ENCODE results near the gene BAHCC1. TPM values are rescaled to one million over a fixed set of nuclear protein-coding genes. Genes with fewer than 3 reads are reported as not detected.

Gene BAHCC1
- total and polyA plus RNA-seq, 8 donors: 4.9 to 56.2 (median 9.4) TPM

GRCh38 chr17:81380666-81381518 lies 14.4 kb upstream of the BAHCC1 start:
- peaks cover 0 to 10% (median 0%) of the 10 kb centered on the region in 3 donors for H3K27me3 ChIP-seq
- no peak for DNase-seq

GRCh38 chr17:81381632-81382577 lies 13.4 kb upstream of the BAHCC1 start:
- intact Hi-C loops (cut with DNase I; ENCODE audit: low total_unique reads): no loop called here
- Histone ChIP-seq H3K27ac (no peak overlapping the region), H3K36me3 (no peaks in the 10 kb centered on the region), H3K27me3 (peaks cover 0 to 19% (median 2%) of the 10 kb centered on the region in 3 donors), H3K9me3 (no peaks in the 10 kb centered on the region), H3K4me1 (peaks cover 17 to 24% (median 20%) of the 10 kb centered on the region in 4 donors), H3K4me3 (no peak overlapping the region)
- no peak for TF ChIP-seq EP300 (IDR thresholded peaks at IDR 0.05)
- TF ChIP-seq, protein P1, sequence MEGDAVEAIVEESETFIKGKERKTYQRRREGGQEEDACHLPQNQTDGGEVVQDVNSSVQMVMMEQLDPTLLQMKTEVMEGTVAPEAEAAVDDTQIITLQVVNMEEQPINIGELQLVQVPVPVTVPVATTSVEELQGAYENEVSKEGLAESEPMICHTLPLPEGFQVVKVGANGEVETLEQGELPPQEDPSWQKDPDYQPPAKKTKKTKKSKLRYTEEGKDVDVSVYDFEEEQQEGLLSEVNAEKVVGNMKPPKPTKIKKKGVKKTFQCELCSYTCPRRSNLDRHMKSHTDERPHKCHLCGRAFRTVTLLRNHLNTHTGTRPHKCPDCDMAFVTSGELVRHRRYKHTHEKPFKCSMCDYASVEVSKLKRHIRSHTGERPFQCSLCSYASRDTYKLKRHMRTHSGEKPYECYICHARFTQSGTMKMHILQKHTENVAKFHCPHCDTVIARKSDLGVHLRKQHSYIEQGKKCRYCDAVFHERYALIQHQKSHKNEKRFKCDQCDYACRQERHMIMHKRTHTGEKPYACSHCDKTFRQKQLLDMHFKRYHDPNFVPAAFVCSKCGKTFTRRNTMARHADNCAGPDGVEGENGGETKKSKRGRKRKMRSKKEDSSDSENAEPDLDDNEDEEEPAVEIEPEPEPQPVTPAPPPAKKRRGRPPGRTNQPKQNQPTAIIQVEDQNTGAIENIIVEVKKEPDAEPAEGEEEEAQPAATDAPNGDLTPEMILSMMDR (IDR thresholded peaks at IDR 0.05): no peak
- TF ChIP-seq POLR2A (IDR thresholded peaks at IDR 0.05): no peak
- no peak for TF ChIP-seq POLR2AphosphoS5 (IDR thresholded peaks at IDR 0.05)
- WGBS, 5 donors: 88 to 93% (median 92%) methylated on average over 24 to 37 of the region's 37 CpGs
- peak in 1 of 2 donors; percentile 5 for DNase-seq

More at GRCh38 chr17:81380666-81381518, 14.4 kb upstream of the BAHCC1 start:
- H3K4me3 ChIP-seq: no peak overlapping the region
- no peak overlapping the region for H3K27ac ChIP-seq
- no peaks in the 10 kb centered on the region for H3K36me3 ChIP-seq
- peaks cover 8 to 15% (median 12%) of the 10 kb centered on the region in 4 donors for H3K4me1 ChIP-seq
- intact Hi-C loops (cut with DNase I; ENCODE audit: low total_unique reads): no loop called here
- WGBS, 5 donors: 84 to 89% (median 88%) methylated on average over 20 to 34 of the region's 34 CpGs
- TF ChIP-seq POLR2AphosphoS5 (IDR thresholded peaks at IDR 0.05) (no peak), EP300 (IDR thresholded peaks at IDR 0.05) (no peak), POLR2A (IDR thresholded peaks at IDR 0.05) (no peak)
- TF ChIP-seq, protein P1 (IDR thresholded peaks at IDR 0.05): no peak
- H3K9me3 ChIP-seq: no peaks in the 10 kb centered on the region

DNA sequence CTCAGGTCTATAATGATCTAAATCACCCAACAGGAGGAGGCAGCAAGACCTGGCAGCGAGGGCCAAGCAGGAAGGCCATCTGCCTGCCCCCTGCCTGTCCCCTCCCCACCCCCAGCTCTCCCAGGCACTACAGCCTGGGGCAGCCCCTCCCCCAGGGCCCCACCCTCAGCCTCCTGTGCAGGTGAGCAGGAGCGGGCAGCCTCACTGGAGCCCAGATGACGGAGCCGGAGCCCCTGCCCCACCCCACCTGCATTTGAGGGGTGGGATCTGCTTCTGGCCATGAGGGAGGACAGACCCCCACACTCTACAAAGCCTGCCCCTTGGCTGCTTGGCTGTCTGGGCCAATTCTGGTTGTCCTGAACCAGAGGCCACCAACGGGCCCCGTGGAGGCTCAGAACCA lies 12.4 kb upstream of the BAHCC1 start:
- intact Hi-C loops (cut with DNase I; ENCODE audit: low total_unique reads): no loop called here
- DNase-seq: peak in 1 of 2 donors; percentile 9

More for the DNA sequence above, 12.4 kb upstream of the BAHCC1 start:
- Histone ChIP-seq H3K9me3 (no peaks in the 10 kb centered on the region), H3K36me3 (no peaks in the 10 kb centered on the region), H3K4me3 (no peak overlapping the region), H3K27ac (no peak overlapping the region), H3K4me1 (peaks cover 21 to 29% (median 26%) of the 10 kb centered on the region in 4 donors), H3K27me3 (peaks cover 0 to 28% (median 4%) of the 10 kb centered on the region in 3 donors)
- WGBS, 5 donors: 78 to 95% (median 92%) methylated on average over 3 to 6 of the region's 6 CpGs
- TF ChIP-seq POLR2AphosphoS5 (IDR thresholded peaks at IDR 0.05): no peak
- TF ChIP-seq EP300 (IDR thresholded peaks at IDR 0.05): no peak
- TF ChIP-seq POLR2A (IDR thresholded peaks at IDR 0.05): no peak
- TF ChIP-seq, protein P1 (IDR thresholded peaks at IDR 0.05): no peak
